ENCODE data around the gene NEDD8.

NEDD8 gene

GRCh38 chr14:24232121-24232644, at the start of gene NEDD8:
Gene NEDD8, minus strand, starts transcription at chr14:24232367. Its CDS starts 100 bp downstream, at chr14:24232267.
- H3K4me3 ChIP-seq (ENCODE audit: low read length): peak within 1 kb of the TSS; percentile 95
- TF ChIP-seq CTCF (IDR thresholded peaks at IDR 0.05; ENCODE audit: insufficient read depth, low read depth, low read length, missing control alignments): no peak
- peak; percentile 99 for DNase-seq (ENCODE audit: low read depth)

- H3K4me3 ChIP-seq (ENCODE audit: low read length): no peak overlapping the region
- DNase-seq (ENCODE audit: low read depth): no peak
- no peak for TF ChIP-seq CTCF (IDR thresholded peaks at IDR 0.05; ENCODE audit: insufficient read depth, low read depth, low read length, missing control alignments)
Observed at GRCh38 chr14:24281636-24282035, 49.5 kb upstream of the NEDD8 start.

GRCh38 chr14:24280797-24281460, 48.8 kb upstream of the NEDD8 start:
- H3K4me3 ChIP-seq (ENCODE audit: low read length): no peak overlapping the region
- no peak for TF ChIP-seq CTCF (IDR thresholded peaks at IDR 0.05; ENCODE audit: insufficient read depth, low read depth, low read length, missing control alignments)
- peak; percentile 54 for DNase-seq (ENCODE audit: low read depth)

GRCh38 chr14:24279301-24280186, 47.4 kb upstream of the NEDD8 start:
- no peak overlapping the region for H3K4me3 ChIP-seq (ENCODE audit: low read length)
- DNase-seq (ENCODE audit: low read depth): peak; percentile 89
- TF ChIP-seq CTCF (IDR thresholded peaks at IDR 0.05; ENCODE audit: insufficient read depth, low read depth, low read length, missing control alignments): peak; percentile 60

- no peak overlapping the region for H3K4me3 ChIP-seq (ENCODE audit: low read length)
- TF ChIP-seq CTCF (IDR thresholded peaks at IDR 0.05; ENCODE audit: insufficient read depth, low read depth, low read length, missing control alignments): no peak
- no peak for DNase-seq (ENCODE audit: low read depth)
Observed at GRCh38 chr14:24278424-24278823, 46.3 kb upstream of the NEDD8 start.

- H3K4me3 ChIP-seq (ENCODE audit: low read length): no peak overlapping the region
- no peak for DNase-seq (ENCODE audit: low read depth)
- no peak for TF ChIP-seq CTCF (IDR thresholded peaks at IDR 0.05; ENCODE audit: insufficient read depth, low read depth, low read length, missing control alignments)
Observed at GRCh38 chr14:24277606-24278321, 45.6 kb upstream of the NEDD8 start.

All from epithelial cell of esophagus (primary cell).